Stimulated activated CD4-positive, alpha-beta T cell treated with anti-CD3 and anti-CD28 coated beads, Interleukin-4, amount 100 ng/mL, for 24 hours (primary cell): Measurements from ENCODE around the gene TMEM263.

Experiments used
- DNase-seq: peaks from one replicate; pipeline ENCODE4 v3.0.0-alpha.2; 2020

The TMEM263 gene

DNA sequence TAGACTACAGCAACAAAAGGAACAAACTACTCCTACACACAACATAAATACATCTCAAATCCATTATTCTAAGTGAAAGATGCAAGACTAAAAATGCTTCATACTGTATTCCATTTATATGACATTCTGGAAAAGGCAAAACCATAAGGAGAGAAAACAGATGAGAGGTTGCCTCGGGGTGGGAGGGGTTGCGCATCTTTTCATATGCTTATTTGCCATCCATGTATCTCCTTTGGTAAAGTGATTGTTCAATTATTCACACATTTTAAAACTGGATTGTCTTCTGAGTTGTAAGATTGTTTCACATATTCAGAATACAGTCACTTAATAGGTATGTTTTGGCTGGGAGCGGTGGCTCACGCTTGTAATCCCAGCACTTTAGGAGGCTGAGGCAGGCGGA is 5.1 kb upstream of the TMEM263 start:
- DNase-seq = no peak

GRCh38 chr12:106953352-106954250 is 2.1 kb upstream of the TMEM263 start:
- DNase-seq = no peak

GRCh38 chr12:106954462-106955376 is 988 bp upstream of the TMEM263 start:
- DNase-seq = peak; percentile 7

DNA sequence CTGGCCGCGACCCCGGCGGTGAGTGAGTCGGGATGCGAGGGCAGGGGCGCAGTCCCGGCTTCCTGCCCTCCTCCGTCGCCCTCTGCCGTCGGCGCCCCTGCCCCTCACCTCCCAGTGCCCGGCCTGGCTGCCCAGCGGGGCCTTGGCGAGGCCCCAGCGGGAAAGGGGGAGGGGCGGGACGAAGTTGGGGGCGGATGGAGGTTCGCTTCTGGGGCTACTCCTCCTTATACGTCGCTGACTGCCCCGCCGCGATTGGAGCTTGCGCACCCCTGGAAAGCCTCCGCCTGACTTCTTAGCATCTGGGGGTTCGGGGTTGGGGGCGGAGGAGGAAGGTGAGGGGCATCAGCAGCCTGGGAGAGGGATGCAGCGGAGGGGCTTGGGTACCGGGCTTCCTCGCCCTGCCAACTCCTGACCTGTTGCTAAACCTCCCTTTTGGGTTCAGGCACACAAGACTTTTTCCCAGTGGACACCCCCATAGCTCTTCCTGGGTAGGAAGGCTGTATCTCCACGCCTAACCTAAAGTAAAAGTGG is 406 bp downstream of the TMEM263 start:
- DNase-seq = peak; percentile 56

GRCh38 chr12:106957583-106957982 is 1.9 kb downstream of the TMEM263 start:
- no peak for DNase-seq

GRCh38 chr12:106960443-106960842 is 4.7 kb downstream of the TMEM263 start:
- DNase-seq = no peak

DNA sequence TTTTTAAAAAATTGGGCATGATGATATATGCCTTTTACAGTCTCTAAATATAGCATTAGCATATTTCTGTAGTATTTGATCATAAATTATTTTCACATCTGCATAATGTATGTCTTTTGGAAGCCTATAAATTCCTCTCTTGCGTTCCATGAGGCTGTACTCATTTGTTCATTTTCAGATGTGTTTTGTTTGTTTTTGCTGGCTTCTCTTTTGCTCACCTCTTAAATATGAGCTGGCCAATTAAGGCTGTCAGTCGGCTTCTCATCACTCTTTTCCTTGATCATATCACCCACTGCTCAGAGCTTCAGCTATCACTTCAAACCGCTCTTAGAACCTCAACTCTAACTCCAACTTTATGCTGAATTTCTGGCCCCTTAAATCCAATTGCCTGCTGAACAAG is 6.6 kb downstream of the TMEM263 start:
- DNase-seq = no peak

- DNase-seq = no peak
Measured at GRCh38 chr12:106964526-106964925, 8.8 kb downstream of the TMEM263 start.

GRCh38 chr12:106971065-106971464 is 15.4 kb downstream of the TMEM263 start:
- DNase-seq = no peak

GRCh38 chr12:106973545-106973944 is 17.8 kb downstream of the TMEM263 start:
- no peak for DNase-seq

DNA sequence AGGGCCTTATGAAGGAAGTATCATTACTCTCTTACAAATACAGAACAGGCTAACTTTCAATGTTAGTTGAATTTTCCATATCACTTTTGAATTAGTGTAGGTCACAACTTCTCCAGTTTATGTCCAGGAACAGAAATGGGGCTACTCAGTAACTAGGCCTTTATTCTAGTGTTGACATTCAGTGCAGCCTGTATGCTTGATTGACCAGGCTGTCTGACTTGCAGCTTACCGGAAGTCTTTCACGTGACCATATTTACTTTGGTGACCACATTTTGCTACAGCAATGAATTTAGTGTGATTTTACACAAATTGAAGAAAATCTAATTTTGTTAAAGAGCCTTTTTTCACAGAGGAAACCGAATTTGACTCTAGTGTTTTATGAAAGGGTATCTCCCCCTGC is 18.8 kb downstream of the TMEM263 start:
- DNase-seq = no peak

GRCh38 chr12:106975098-106975497 is 19.4 kb downstream of the TMEM263 start:
- DNase-seq = no peak

- DNase-seq = no peak
Measured at GRCh38 chr12:106975993-106976658, 20.4 kb downstream of the TMEM263 start.

GRCh38 chr12:106976668-106977067 is 21.0 kb downstream of the TMEM263 start:
- DNase-seq = no peak

DNA sequence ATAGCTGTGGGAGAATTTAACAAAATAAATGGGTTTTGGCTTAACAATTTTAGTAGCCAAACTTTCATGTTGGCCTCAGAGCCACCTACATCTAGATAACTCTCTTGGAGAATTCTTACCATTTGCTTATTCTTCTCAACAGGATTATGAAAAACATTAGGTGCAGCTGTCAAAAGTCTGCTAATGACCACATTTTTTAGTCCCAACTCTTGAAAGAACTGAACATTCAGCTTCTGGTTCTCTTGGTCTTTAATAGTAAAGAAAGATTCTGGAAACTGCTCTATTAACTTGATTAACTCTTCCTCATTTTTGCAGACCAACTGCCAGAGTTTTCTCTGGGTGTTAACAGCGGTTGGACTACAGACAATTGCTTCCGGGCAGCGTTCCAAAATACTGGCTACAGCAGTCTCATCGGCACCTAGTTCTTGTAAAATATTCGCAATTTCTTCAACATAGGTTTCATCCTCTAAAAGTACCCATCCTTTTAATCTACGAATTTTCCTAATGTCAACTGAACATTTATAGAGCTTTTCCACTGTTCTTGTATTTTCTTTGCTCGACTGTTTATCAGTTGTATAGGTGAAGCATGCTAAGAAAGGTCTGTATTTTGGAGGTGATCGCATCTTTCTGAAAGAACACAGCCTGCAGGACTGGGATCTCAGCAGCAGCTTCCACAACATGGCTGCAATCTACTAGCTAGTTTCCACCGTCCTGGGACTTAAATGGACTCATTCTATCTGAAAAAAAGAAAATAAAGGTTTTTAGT is 22.5 kb downstream of the TMEM263 start:
- no peak for DNase-seq

GRCh38 chr12:106980944-106981343 is 25.2 kb downstream of the TMEM263 start:
- no peak for DNase-seq

GRCh38 chr12:106981788-106982187 is 26.1 kb downstream of the TMEM263 start:
- DNase-seq = no peak

- DNase-seq = no peak
Measured at GRCh38 chr12:106982229-106982628, 26.5 kb downstream of the TMEM263 start.

DNA sequence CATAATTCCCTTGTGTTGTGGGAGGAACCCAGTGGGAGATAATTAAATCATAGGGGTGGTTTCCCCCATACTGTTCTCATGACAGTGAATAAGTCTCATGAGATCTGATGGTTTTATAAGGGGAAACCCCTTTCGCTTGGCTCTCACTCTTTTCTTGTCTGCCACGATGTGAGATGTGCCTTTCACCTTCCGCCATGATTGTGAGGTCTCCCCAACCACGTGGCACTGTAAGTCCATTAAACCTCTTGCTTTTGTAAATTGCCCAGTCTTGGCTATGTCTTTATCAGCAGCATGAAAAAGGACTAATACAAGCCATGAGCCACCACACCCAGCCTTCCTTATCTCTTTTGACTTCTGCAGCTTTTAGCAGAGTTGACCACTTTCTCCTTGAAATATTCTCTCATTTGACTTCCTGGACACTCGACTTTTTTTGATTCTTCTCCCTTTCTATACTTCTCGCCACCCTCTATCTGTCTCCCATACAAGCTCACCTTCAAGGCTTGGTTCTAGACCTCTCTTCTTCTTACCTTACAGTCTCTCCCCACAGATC is 29.0 kb downstream of the TMEM263 start:
- peak; percentile 27 for DNase-seq

DNA sequence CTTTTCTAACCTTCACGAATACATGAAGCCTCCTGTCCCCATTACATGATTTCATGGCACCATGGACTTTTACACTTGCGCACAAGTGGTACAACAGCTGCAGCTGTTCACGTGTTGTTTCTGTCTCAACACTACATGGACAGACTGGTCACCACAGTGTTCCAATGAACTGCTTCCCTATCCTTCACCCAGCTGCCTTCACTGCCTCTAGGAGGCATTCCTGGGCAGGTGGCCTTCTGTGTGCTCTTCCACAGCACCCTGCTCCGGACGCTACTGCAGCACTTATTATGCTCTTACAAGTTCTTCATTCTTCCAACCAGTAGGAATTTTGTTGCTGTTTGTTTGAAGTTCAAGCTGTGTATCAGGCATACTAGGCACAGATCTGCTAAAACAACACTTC is 29.8 kb downstream of the TMEM263 start:
- DNase-seq = no peak

- DNase-seq = no peak
Measured at GRCh38 chr12:106986135-106986534, 30.4 kb downstream of the TMEM263 start.
